ENCODE data around the gene ACER3. TPM values are rescaled to one million over a fixed set of nuclear protein-coding genes. Genes with fewer than 3 reads are reported as not detected.

ACER3 gene
- total and polyA plus RNA-seq, 2 experiments from 2014 or later = 6.2 to 26.5 TPM

GRCh38 chr11:77044886-77045285 lies 184.2 kb downstream of the ACER3 start (continued):
- TF ChIP-seq POLR2AphosphoS5 (IDR thresholded peaks at IDR 0.05; ENCODE audit: low read depth) = no peak
- no peak for TF ChIP-seq STAT1 (IDR thresholded peaks at IDR 0.05; ENCODE audit: unreplicated experiment)
- TF ChIP-seq REST (IDR thresholded peaks at IDR 0.05; ENCODE audit: unreplicated experiment) = no peak
- no peak for TF ChIP-seq CREB1 (CRISPR knock-in tag; IDR thresholded peaks at IDR 0.05; ENCODE audit: low read depth)
- no peak for TF ChIP-seq ETS1 (IDR thresholded peaks at IDR 0.05)
- TF ChIP-seq EZH2phosphoT487 (IDR thresholded peaks at IDR 0.05; ENCODE audit: unreplicated experiment) = no peak
- TF ChIP-seq JUNB (IDR thresholded peaks at IDR 0.05; ENCODE audit: unreplicated experiment) = no peak
- TF ChIP-seq CTCF (conservative IDR thresholded peaks at IDR 0.05; ENCODE audit: low read depth in 2 of 2) = no peak
- TF ChIP-seq EZH2 (IDR thresholded peaks at IDR 0.05; ENCODE audit: low read depth, unreplicated experiment) = no peak

- H3F3A ChIP-seq (replicated peaks; ENCODE audit: low read depth) = no peaks in the 10 kb centered on the region
- H2AFZ ChIP-seq = peak overlapping the region; percentile 86; the same call in 1 of the 2 replicates
- no peak overlapping the region for H3K27ac ChIP-seq (ENCODE audit: low read depth)
- H3K4me1 Mint-ChIP-seq = peaks cover 9% of the 10 kb centered on the region
- 0 out of 2 replicates have a peak, but pooled peaks cover 5% of the 10 kb centered on the region for H3K4me1 ChIP-seq (ENCODE audit: insufficient read depth)
- ATAC-seq (peak; percentile 87), DNase-seq (ENCODE audit: low spot score) (peak; percentile 84)
- H3K27ac Mint-ChIP-seq = no peak overlapping the region
- H3K79me2 ChIP-seq (replicated peaks; ENCODE audit: insufficient read depth) = no peaks in the 10 kb centered on the region
- H3K27me3 ChIP-seq (ENCODE audit: insufficient read depth) = peaks cover 14% of the 10 kb centered on the region
- H4K20me1 ChIP-seq (replicated peaks; ENCODE audit: insufficient read depth) = no peaks in the 10 kb centered on the region; the same call in 1 of the 2 replicates
- H3K4me3 Mint-ChIP-seq = peak overlapping the region; percentile 53
- H3K36me3 ChIP-seq (ENCODE audit: insufficient read depth) = no peaks in the 10 kb centered on the region
- H3K36me3 Mint-ChIP-seq (ENCODE audit: low read depth) = no peaks in the 10 kb centered on the region; the same call in 2 of the 3 replicates
- H3K27me3 Mint-ChIP-seq (ENCODE audit: insufficient read depth, low read depth, poor library complexity) = peaks cover 30% of the 10 kb centered on the region
- no peaks in the 10 kb centered on the region for H3K9me2 ChIP-seq (ENCODE audit: insufficient read depth)
- peaks cover 3% of the 10 kb centered on the region; the same call in 1 of the 3 replicates for H3K9me3 Mint-ChIP-seq
- peak overlapping the region; percentile 71 for H3K4me2 ChIP-seq
- peak overlapping the region; percentile 48 for H3K4me3 ChIP-seq
- TF ChIP-seq NANOG (IDR thresholded peaks at IDR 0.05; ENCODE audit: borderline replicate concordance) (no peak), CREB1 (CRISPR knock-in tag; IDR thresholded peaks at IDR 0.05; ENCODE audit: low read depth) (peak; percentile 63), EZH2phosphoT487 (IDR thresholded peaks at IDR 0.05; ENCODE audit: unreplicated experiment) (no peak), EZH2 (IDR thresholded peaks at IDR 0.05; ENCODE audit: low read depth, unreplicated experiment) (no peak), CTCF (conservative IDR thresholded peaks at IDR 0.05; ENCODE audit: low read depth in 2 of 2) (peak; percentile 79 to 94), ETS1 (IDR thresholded peaks at IDR 0.05) (no peak), ZNF331 (CRISPR knock-in tag; IDR thresholded peaks at IDR 0.05; ENCODE audit: low read depth) (no peak)
Observed at GRCh38 chr11:77046060-77046501, 185.4 kb downstream of the ACER3 start.
